HG03064 (cell line): ENCODE results near the gene ARG2.
A peak's percentile ranks its signal among the peaks of the same experiment; 100 is the strongest.

ENCODE experiments used
- ATAC-seq: cut with Tn5 transposase; IDR thresholded peaks from one replicate; pipeline ENCODE4 v1.9.1; 2021; ENCODE audit warnings: low read depth; ENCODE audit not compliant: unreplicated experiment

The ARG2 gene

DNA sequence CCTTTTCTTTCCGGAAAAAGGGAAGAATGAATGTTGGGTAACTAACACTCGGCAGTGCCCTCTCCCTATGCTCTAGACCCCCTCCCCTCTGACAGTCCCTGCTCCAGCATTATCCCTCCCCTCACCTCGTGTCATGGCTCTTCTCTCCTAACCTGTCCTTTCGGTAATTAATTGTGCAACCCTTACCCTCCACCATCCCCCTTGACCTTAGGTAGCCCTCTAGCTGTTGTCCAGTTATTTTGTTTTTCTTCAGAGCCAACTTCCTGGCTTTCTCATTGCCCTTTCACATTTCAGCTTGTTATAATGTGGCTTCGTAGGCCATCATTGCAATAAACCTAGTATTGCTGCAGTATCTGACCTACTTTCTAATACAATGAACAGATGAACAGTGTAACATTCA lies 11.2 kb downstream of the ARG2 start:
- no peak for ATAC-seq

GRCh38 chr14:67633451-67634147 lies 13.9 kb downstream of the ARG2 start:
- ATAC-seq, result no peak

GRCh38 chr14:67636361-67636919 lies 16.7 kb downstream of the ARG2 start:
- no peak for ATAC-seq

DNA sequence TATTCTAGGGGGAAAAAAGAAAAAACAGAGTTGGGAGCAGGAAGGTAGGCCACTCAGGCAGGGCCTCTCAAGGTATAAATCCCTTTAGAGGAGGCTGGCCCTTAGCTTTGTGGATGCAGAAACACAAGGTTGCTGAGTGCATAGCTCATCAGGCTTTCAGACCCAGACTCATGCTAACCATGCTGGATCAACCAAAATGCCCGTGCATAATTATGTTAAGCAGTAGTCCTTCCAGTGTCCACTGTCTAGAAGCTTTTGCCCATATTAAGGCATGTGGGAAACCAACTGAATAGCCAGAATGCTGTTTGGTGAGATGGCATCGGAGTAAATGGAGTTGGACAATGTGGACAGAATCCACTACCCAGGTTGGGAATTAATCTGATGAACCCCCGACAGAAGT lies 18.9 kb downstream of the ARG2 start:
- ATAC-seq, result no peak

- no peak for ATAC-seq
Measured at GRCh38 chr14:67641480-67641879, 21.8 kb downstream of the ARG2 start.

GRCh38 chr14:67641902-67642749 lies 22.4 kb downstream of the ARG2 start:
- ATAC-seq, result no peak

DNA sequence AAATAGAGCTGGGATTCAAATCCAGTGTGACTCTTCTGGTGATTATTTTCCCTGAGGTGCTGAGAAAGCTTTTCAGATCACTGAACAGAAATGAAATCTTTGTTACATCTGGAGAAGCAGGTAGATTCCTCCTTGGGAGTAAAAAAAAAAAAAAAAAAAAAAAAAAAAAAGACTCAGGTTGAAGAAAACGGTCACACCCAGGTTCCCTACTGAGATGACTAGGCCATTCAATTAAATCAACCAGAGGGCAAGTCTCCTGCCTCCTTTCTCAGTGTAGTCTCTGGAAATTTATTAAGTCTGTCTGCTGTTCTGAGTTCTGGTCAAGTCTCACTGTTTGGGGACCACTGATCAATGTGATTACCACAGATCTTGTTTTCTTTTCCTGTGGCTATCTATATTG lies 24.0 kb downstream of the ARG2 start:
- no peak for ATAC-seq

- no peak for ATAC-seq
Measured at GRCh38 chr14:67644428-67644827, 24.7 kb downstream of the ARG2 start.

DNA sequence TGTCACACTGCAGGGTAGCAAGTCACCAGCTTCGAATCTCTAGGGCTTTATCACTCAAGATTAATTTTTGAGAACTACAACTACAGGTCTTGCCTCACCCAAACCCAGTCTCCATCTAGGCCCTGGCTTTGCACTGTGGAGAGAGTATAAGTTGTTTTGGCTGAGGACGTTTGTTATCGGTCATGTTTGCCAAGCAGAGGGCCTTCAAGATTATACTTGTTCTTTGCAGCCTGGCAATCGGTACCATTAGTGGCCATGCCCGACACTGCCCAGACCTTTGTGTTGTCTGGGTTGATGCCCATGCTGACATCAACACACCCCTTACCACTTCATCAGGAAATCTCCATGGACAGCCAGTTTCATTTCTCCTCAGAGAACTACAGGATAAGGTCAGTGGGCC lies 25.7 kb downstream of the ARG2 start:
- ATAC-seq, result no peak

DNA sequence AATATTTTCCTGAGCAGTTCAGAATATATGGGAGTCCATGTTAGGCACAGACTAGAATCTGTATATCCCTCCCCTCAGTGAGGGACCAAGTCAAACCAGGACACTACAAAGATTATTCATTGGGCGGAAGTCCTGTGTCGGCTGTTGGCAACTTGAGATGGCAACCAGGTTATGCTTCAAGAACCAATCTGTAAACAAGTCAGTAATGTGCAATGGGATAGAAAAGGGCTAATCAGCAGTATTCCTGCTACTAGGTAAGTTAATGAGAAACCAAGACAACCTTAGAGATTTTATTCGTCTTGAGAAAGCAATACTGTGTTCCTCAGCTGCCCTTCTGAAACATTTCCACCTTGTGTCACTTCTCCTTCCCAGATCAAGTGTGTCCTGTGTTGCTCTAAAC lies 26.4 kb downstream of the ARG2 start:
- ATAC-seq, result no peak

- no peak for ATAC-seq
Measured at GRCh38 chr14:67650151-67650550, 30.4 kb downstream of the ARG2 start.

DNA sequence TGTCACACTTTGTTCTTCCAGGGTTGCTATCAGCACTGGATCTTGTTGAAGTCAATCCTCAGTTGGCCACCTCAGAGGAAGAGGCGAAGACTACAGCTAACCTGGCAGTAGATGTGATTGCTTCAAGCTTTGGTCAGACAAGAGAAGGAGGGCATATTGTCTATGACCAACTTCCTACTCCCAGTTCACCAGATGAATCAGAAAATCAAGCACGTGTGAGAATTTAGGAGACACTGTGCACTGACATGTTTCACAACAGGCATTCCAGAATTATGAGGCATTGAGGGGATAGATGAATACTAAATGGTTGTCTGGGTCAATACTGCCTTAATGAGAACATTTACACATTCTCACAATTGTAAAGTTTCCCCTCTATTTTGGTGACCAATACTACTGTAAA lies 31.0 kb downstream of the ARG2 start:
- no peak for ATAC-seq

- ATAC-seq, result no peak
Measured at GRCh38 chr14:67652189-67652588, 32.5 kb downstream of the ARG2 start.

GRCh38 chr14:67653651-67654280 lies 34.0 kb downstream of the ARG2 start:
- no peak for ATAC-seq

- ATAC-seq, result no peak
Measured at GRCh38 chr14:67663633-67664032, 43.9 kb downstream of the ARG2 start.

- ATAC-seq, result no peak
Measured at GRCh38 chr14:67665868-67666267, 46.1 kb downstream of the ARG2 start.

DNA sequence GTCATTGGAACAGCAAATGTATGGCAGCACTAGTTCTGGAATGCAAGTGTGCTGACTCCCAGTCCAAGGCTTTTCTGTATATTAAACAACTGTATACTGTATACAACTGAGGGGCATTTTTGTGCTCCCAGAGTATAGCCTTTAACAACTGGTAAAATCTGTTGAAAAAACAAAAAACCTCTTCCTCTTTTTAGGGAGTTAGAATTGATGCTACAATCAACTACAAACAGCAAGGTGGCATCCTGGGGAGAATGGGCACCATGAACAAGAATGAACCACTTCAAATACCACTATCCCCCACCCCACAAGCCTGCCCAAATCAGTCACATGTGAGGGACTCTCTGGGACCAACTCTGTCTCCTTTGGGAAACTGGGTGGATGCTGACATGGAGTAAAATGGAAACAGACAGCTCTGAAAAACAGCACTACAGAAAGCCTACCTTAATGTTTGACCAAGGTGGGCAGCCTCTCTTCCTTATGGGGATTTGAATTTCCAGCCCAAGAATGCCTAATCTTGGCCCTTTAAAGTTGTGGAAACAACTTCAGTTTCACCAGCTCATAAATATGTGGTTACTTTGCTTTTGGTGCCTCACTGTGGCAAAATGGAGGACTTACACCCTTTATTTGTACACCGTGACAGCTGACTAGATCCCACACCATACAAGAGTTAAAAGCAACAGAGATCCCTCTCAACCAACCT lies 47.2 kb downstream of the ARG2 start:
- no peak for ATAC-seq

- no peak for ATAC-seq
Measured at GRCh38 chr14:67668559-67668958, 48.8 kb downstream of the ARG2 start.

DNA sequence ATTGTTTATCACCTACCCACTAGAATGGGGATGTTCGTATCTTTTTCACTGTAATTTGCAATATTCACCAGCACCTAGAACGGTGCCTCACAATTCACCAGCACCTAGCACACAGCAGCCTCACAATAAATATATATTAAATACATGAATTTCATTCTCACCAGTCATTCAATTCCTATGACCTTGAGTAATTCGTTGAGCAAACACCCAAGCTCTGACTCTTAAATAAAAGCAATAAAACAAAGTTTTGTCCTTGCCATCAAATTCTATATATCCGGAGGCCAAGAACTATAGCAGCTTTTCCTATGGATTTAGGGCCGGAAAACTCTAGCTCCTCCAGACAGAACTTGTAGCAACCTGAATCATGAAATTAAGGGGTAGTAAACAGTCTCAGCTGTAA lies 53.7 kb downstream of the ARG2 start:
- no peak for ATAC-seq

DNA sequence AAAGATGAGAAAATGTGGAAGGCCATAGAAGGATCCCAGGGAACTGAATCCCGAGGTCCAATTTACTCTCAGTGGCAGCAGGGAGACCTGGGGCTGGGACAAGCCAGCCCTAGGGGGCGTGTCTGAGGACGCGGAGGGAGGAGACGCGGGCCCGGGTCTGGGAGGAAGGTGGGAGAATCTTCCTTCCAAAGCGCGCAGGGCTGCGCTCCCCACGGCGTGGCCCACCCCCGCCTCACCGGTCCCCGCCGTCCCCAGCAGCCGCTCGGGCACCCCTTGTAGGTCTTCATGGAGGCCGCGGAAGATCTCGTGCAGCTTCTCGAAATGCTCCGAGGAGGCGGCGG lies 54.4 kb downstream of the ARG2 start:
- ATAC-seq, result peak; percentile 46
